ENCODE measurements around the gene HDLBP.
"Not testable (repeated sequence)": the region's sequence is repeated elsewhere in the genome, so short reads cannot be mapped to it uniquely, and the experiment has no call there.

The HDLBP gene

DNA sequence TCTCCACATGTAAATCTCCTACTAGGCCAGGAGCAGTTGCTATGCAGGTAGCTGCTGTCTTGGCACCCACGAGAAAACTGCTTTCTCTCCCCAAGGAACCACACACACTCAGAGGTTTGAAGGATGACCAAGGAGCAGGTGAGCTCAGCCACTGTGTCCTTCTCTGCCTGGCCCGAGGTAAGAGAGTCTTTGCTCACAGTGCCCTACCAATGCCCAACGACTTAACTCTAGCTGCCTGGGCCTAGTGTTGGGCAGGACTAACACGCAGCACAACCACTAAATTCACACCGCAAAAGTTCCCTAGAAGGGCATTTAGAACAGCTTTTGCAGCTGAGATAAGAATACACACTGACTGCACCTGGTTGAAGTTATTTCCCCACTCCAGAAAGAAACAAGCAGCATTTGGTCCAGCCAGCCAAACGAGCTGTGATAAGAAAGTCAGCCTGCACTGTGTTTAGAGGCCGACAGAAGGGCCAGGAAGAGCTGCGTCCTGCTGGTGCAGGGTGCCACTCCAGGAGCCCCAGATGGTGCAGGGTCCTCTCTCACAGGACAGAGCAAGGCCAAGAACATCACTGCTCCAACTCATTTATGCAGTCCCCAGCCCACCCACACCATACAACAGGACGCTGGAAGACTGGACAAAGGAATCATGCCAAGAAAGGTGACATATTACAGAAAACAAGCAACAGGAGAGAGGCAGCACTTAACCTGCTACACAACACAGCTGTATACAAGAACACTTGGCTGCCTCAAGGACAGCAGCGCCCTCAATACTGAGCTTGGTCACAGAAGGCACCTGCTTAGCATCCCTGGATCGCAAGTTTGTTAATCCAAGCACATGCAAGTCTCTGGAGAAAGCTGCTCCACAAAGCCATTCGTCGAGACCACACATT, 12.5 kb downstream of the HDLBP start:
- DNase-seq = no peak

DNA sequence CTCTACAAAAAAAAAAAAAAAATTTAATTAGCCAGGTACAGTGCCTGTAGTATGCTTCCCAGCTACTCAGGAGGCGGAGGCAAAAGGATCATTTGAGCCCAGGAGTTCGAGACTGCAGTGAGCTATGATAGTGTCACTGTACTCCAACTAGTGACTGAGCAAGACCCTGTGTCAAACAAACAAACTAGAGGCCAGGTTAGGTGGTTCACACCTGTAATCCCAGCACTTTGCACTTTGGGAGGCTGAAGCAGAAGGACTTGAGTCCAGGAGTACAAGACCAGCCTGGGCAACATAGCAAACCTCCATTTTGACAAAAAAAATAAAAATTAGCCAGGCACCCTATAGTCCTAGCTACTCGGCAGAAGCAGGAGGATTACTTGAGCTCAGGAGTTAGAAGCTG, 13.4 kb downstream of the HDLBP start:
- no peak for DNase-seq

DNA sequence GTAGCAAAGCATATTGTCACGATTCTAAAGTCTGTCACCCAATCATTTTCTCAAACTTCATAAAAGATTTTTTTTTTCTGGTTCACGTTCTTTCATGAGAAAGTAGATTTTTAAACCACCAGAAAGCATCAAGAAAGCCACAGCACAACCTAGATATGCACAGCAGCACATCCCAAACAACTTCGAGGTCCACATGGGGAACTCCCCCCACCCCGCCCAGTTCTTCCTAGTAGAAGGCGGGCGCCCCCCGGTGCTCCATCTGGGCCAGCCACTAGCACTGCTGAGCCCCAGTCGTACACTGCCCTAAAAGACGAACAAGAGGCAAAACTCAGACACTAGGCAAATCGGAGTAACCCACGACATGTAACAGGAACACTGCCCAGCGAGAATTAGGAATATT, 15.5 kb downstream of the HDLBP start:
- DNase-seq = peak in 1 of 3 donors; percentile 18

DNA sequence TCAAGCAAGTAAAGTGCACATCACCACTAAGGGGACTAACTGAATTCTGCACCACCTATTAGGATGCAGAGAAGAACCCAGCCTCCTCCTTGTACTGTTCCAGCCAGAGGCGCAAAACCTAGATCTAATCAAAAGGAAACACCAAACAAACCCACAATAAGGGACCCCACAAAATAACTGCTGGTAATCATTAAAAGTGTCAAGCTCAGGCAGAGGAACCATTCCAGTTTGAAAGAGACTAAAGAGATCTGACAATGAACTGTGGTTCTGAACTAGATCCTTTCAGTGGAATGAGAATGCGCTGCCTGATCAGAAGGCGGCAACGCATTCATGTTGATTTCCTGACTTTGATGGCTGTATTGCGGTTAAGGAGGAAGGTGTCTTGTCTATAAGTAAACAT, 16.8 kb downstream of the HDLBP start:
- DNase-seq = no peak

DNA sequence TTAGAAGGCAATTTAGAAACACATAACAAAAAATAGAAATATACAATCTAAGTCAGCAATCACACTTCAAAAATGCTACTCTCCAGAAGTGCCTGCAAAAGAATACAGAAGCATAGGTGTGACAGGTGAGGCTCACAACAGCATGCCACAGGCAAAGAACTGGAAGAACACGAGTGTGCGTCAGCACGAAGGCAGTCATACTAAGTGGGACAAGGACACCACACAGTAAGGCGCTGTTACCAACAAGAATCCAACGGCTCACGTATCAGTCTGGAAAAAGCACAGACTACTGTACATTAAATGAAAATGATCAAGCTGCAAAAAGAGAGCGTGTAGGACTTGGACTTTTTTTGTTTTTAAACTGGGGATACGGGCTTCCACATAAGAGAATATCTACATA, 18.7 kb downstream of the HDLBP start:
- DNase-seq = no peak

DNA sequence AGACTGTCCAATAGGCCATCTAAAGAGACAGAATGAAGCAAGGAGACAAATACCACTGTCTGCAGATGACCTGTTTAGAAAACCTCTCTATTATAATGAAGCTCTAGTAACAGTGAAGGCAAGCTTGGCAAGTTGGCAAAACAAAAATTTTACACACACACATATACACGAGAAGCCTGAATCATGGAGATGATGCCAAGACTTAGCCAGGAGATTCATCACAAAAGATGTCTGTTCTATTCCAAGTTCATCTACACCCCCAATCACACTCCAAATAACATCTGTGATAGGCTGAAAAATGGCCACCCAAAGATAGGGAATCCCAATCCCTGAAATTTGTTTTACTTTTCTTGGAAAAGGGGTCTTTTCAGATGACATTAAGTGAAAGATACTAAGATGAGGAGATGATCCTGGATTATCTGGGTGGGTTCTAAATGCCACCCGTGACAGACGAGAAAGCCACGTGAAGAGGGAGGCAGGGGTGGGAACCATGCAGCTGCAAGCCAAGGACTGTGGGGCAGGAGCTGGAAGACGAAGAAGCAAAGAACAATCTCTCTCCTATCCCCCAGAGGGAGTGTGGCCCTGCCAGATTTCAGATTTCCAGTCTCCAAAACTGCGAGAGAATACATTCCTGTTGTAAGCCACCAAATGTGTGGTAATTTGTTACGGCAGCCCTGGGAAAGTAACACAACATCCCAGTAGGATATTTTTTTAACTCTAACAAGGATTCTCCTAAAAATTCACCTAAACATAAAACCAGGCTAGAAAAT, 20.0 kb downstream of the HDLBP start:
- DNase-seq = no peak

DNA sequence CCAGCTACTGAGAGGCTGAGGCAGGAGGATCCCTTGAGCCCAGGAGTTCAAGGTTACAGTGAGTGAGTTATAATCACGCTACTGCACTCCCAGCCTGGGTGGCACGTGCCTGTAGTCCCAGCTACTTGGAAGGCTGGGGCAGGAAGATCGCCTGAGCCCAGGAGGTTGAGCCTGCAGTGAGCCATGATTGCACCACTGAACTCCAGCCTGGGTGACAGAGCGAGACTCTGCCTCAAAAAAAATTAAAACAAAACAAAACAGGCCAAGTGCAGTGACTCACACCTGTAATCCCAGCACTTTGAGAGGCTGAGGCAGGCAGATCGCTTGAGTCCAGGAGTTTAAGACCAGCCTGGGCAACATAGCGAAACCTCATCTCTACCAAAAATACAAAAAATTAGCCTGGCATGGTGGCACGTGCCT, 22.1 kb downstream of the HDLBP start:
- not testable (repeated sequence) for DNase-seq

- no peak for DNase-seq
Measured at GRCh38 chr2:241291977-241292376, 23.5 kb downstream of the HDLBP start.

DNA sequence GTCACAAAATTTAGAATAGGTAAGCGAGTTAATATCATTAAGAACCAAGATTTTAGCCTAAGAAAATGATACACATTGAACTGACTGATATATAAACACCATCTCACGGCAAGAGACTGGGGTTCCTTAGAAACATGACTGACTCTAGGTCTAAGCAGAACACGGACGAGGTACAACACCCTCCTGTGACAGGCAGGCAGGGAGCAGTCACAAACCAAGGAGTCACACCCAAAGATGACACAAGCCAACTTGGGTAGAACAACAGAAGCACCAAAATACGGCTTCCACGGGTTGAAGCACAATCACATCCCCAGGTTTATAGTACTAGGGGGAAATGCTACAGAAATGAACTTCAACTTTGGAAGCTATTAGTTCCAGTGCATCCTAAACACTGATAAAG, 24.3 kb downstream of the HDLBP start:
- no peak for DNase-seq

DNA sequence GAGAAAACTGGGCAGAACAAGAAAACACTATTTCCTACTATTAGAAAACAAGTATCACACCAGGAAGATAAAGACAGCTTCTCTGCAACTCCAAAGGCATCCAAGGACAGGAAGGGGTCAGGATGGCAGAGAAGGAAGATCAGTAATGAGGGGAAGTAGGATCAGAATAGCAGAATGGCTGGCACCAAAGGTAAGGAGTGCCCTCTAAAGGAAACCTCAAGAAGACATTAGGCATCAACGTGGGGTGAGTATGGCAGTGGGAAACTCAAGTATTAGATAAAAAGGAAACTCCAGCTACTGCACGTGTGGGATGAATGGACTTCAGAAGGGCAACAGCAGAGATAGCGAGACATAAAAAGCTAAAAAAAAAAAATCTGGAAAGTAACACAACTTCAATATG, 25.9 kb downstream of the HDLBP start:
- DNase-seq = peak; percentile 41 to 43 (median 41)

GRCh38 chr2:241289053-241289452, 26.4 kb downstream of the HDLBP start:
- no peak for DNase-seq

DNA sequence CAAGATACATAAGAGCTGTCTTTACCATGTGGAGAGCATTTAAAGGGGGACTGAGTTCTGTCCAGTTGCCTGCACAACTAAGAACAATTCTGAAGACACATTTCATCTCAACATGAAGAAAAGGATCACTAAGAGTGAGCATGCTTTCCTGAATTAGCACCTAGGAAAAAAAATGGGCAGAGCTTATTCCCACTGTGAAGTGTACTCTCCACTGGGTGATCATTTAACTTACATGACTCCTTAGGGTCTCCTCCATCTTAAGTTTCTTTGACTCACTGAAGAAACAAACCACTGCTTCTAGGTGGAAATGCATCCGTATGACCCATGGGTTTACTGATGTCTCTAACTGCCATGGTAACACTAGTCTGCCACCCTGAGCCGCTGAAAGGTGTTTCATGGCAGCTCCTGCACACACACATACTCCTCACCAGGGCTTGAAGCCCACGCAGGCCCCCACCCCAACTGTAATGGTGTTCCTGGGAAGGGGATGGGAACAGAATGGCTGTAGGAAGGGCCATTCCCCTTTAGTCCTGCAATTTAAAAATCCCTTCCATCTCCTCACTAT, 27.1 kb downstream of the HDLBP start:
- DNase-seq = no peak

DNA sequence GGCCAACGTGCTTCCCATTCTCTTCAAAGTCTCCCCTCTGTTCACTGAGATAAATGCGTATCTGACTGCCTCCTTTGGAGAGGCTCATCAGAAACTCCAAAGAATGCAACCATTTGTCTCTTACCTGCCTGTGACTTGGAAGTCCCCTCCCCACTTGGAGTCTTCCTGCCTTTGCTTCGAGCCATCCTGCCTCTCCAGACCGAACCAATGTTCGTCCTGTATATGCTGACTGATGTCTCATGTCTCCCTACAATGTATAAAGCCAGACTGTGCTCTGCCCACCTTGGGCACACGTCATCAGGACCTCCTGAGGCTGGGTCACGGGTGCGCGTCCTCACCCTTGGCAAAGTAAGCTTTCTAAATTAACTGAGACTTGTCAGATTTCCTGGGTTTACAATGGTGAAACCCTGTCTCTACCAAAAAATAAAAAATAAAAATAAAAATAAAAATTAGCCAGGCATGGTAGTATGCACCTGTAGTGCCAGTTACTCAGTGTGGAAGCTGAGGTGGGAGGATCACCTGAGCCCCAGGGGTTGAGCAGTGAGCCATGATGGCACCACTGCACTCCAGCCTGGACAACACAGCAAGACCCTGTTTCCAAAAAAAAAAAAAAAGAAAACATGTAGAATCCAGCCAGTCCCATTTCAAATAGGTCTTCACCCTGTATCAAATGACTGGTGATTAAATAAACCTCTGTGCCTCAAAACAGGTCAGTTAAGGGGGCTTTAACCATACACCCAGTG, 29.0 kb downstream of the HDLBP start:
- no peak for DNase-seq

- DNase-seq = no peak
Measured at GRCh38 chr2:241285596-241285995, 29.9 kb downstream of the HDLBP start.

GRCh38 chr2:241282555-241282954, 32.9 kb downstream of the HDLBP start:
- DNase-seq = no peak

DNA sequence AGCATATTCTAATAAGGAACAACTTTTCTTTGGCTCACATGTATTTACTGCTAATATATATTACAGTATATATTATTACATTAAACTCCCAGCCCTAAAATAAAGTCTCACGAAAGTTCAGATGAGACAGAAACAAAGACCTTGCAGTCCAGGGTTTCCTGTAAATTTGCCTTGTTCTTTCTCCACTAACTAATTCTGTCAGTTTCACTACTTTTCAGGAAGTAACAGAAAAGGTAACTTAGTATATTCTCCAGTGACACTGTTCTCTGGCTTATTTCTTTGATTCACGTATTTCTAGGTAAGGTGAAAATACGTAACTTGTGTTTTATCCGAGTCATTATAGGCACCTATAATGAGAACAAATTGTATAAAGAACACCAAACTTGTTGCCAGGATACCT, 35.2 kb downstream of the HDLBP start:
- no peak for DNase-seq

DNA sequence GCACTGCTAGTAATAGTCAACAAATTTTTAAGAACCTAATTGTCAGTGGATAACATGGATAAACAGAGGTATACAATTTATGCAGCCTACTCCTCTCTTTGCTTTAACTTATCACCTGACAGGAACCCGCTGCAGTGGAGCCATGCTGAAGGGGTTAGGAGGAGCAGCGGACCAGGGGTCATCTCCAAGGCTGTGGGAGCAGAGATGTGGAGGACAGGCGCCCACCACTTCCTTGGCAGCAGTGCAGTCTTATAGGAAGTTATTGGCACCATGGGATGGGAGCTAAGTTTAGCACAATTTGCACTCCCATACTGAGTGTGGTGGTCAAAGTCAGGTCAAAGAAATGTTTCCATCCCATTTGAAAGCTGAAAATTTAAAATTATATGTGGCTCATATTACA, 35.6 kb downstream of the HDLBP start:
- no peak for DNase-seq

DNA sequence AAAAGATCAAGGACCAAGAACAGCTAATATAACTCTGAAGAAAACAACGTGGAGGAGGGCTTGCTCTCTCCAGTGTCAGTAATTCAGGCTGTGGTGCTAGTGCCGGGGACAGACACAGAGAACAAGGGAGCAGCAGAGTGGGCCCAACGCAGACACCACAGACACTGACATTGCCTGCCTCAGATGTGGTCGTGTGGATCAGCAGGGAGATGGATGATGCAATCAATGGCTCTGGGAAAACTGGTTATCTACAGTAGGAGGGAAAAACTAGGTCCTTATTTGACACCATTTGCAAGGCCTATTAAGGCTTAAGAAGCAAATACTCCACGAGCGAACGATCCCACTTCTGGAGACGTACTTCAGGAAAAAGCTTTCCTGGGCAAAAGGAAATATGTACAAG, 36.1 kb downstream of the HDLBP start:
- no peak for DNase-seq

- DNase-seq = not testable (repeated sequence)
Measured at GRCh38 chr2:241278306-241278705, 37.2 kb downstream of the HDLBP start.

DNA sequence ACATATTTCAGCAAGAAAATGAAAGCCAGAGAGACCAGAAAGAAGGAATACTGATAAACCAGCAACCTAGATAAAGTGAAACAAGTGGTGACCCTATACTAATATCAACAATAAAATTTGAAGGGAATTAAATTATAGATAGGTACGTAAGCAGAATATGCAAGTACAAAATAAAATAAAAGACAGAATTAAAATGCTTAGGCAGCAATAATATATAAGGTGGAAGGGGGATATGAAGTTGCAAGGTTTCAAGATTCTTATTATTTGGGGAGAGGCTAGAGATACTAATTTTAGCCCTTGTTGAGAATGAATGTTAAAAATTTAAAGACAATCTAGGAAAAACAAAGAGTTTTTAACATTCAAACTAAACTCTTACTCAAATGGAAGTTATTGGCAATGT, 39.6 kb downstream of the HDLBP start:
- no peak for DNase-seq

DNA sequence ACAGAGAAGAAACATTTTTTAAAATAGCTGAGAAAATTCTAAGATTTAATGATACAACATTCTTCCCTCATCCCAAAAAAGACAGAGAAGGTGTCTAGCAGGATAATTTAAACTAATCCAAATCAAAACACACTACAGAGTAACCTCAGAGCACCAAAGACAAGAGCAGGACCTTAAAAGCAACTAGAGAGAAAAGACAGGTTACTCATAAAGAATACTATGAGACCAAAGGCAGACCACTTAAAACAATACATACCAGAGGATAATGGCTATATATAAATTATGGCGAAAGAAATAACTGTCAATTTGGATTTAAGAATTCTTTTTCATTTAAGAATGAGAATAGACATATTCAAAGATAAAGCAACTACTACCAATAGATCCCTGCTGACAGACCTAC, 40.0 kb downstream of the HDLBP start:
- DNase-seq = no peak

- DNase-seq = no peak
Measured at GRCh38 chr2:241274127-241274526, 41.3 kb downstream of the HDLBP start.

Measured in suppressor macrophage treated with lipopolysaccharide for 1 hour (primary cell).